GM12872 (cell line): Measurements from ENCODE around the gene PLCH1.

Source experiments
- CTCF ChIP-seq: IDR thresholded peaks from 3 replicates; pipeline ENCODE4 v1.5.1; 2011; ENCODE audit warnings: low read depth, mild to moderate bottlenecking, low read length, moderate library complexity; ENCODE audit not compliant: insufficient read depth

Gene PLCH1

GRCh38 chr3:155418407-155418806 is 326.5 kb downstream of the PLCH1 start:
- no peak for TF ChIP-seq CTCF

GRCh38 chr3:155417119-155417517 is 327.8 kb downstream of the PLCH1 start:
- no peak for TF ChIP-seq CTCF

DNA sequence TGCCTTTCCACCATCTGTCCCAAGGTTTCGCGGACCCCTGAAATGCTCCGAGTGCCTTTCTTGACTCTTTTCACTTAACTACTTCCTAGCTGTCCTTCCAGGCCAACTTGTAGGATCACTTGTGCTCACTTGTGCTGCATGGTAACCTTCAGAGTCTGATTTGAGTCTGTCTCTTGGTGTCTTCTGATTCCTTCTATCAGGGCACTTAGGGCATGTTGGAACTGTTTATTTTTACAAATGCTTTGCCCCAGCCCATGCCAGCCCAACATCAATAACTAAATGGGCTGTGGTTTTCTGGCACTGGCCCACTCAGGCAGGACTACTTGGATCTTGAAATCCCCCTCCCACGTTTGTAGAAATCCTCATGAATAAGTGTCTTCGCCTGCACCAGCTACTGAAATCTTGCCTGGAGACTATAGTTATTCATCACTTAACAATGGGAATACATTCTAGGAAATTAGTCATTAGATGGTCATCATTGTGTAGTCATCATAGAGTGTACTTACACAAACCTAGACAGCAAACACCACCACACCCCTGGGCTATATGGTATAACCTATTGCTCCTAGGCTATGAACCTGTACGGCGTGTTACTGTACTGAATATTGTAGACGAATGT is 328.3 kb downstream of the PLCH1 start:
- TF ChIP-seq CTCF: no peak

- TF ChIP-seq CTCF: no peak
Measured at GRCh38 chr3:155412904-155413303, 332.0 kb downstream of the PLCH1 start.

DNA sequence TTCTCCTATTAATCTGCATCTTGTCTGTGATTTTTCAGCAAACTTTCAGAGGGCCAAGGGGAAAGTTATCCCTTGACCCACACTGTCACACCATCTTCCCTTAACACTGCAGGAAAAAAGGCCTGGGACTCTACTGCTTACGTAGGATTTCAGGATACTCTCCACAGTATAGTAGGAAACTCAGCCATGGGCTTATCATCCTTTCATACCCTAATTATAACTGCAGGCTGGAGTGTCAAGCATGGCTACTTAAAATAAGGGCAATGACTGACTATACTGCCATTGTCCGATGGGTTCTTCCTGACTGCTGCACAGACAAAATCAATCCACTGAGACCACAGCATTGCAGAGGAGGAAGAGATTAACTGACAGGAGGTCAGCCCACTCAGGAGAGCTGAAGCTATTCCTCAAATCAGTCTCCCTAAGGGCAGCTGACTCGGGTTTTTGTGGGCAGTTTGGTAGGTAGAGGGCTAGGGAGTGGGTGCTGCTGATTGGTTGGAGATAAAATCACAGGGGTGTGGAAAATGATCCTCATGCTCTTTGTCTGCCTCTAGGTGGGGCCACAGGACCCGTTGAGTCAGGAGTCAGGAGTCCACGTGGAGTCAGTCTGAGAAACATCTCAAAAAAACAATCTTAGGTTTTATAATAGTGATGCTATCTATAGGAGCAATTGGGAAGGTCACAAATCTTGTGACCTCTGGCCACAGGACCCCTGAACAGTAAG is 333.2 kb downstream of the PLCH1 start:
- TF ChIP-seq CTCF: 0 out of 3 replicates have a peak, but pooled peaks have one; percentile 14

GRCh38 chr3:155409336-155409735 is 335.5 kb downstream of the PLCH1 start:
- no peak for TF ChIP-seq CTCF

DNA sequence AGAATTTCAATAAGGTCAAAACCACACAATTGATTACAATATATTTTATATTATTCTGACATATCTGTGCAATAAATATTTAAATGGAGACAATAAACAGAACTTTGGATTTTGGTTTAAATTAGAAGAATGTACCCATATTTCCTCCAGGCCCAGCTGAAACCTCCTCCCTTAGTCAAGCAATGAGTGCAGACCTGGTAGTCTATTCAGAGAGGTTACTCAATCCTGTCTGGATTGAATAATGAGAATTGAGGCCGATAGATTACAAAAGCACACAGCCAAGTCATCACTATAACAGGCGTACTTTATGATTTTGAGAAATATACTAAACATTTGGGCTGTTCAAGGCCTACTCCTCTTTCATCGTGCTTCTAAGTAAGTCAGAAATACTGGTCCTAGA is 336.9 kb downstream of the PLCH1 start:
- TF ChIP-seq CTCF: no peak
